Neuronal stem cell (in vitro differentiated cells): ENCODE results near the gene STXBP6.

Experiments used
- DNase-seq: peaks from one replicate; pipeline ENCODE4 v3.0.0-alpha.2; 2013; ENCODE audit warnings: low spot score
- H2AFZ ChIP-seq: one replicate; pipeline ENCODE4 v1.6.1; 2013; ENCODE audit warnings: mild to moderate bottlenecking, low read length, inconsistent platforms
- H2AK5ac ChIP-seq: 2 replicates; pipeline ENCODE4 v1.6.1; 2013; ENCODE audit warnings: low read depth, mild to moderate bottlenecking, inconsistent platforms, low read length, moderate library complexity, mixed read lengths
- H2BK120ac ChIP-seq: 2 replicates; pipeline ENCODE4 v1.6.1; 2013; ENCODE audit warnings: low read depth, mild to moderate bottlenecking, inconsistent platforms, low read length, moderate library complexity, mixed read lengths
- H2BK12ac ChIP-seq: one replicate; pipeline ENCODE4 v1.6.1; 2013; ENCODE audit warnings: low read length, inconsistent platforms
- H2BK15ac ChIP-seq: 2 replicates; pipeline ENCODE4 v1.6.1; 2013; ENCODE audit warnings: mild to moderate bottlenecking, low read length, inconsistent platforms, mixed read lengths
- H2BK5ac ChIP-seq: one replicate; pipeline ENCODE4 v1.6.1; 2013; ENCODE audit warnings: inconsistent platforms, mild to moderate bottlenecking, low read length, moderate library complexity
- H3K14ac ChIP-seq: one replicate; pipeline ENCODE4 v1.6.1; 2013; ENCODE audit warnings: low read length, inconsistent platforms
- H3K18ac ChIP-seq: 2 replicates; pipeline ENCODE4 v1.6.1; 2013; ENCODE audit warnings: low read length, inconsistent platforms
- H3K23ac ChIP-seq: 2 replicates; pipeline ENCODE4 v1.6.1; 2013; ENCODE audit warnings: low read depth, mild to moderate bottlenecking, mixed read lengths, low read length, inconsistent platforms; ENCODE audit not compliant: poor library complexity
- H3K27ac ChIP-seq: replicated peaks from 3 replicates; pipeline ENCODE4 v1.5.1; 2013; ENCODE audit warnings: low read length, inconsistent platforms
- H3K27me3 ChIP-seq, 3 experiments: 2 replicates each; pipeline ENCODE4 v1.6.1; 2013; ENCODE audit warnings: low read length in 3 of 3, mild to moderate bottlenecking in 2 of 3, inconsistent platforms in 1 of 3, low read depth in 1 of 3, mixed read lengths in 1 of 3, moderate library complexity in 1 of 3; ENCODE audit not compliant: control insufficient read depth in 3 of 3, insufficient read depth in 3 of 3
- H3K36me3 ChIP-seq, 2 donors: replicated peaks in 1 of 2; 2 replicates each; pipeline ENCODE4 v1.6.1; 2013; ENCODE audit warnings: low read length in 2 of 2; ENCODE audit not compliant: control insufficient read depth in 2 of 2, insufficient read depth in 2 of 2
- H3K4ac ChIP-seq: 2 replicates; pipeline ENCODE4 v1.6.1; 2013; ENCODE audit warnings: inconsistent platforms, mild to moderate bottlenecking, low read length, moderate library complexity
- H3K4me1 ChIP-seq, 2 donors: 1 replicate in 1 of 2; 2 replicates in 1 of 2; pipeline ENCODE4 v1.6.1; 2013; ENCODE audit warnings: low read length in 2 of 2, low read depth in 1 of 2; ENCODE audit not compliant: control insufficient read depth in 2 of 2, insufficient read depth in 1 of 2
- H3K4me2 ChIP-seq: one replicate; pipeline ENCODE4 v1.6.1; 2013; ENCODE audit warnings: mild to moderate bottlenecking, low read length, inconsistent platforms; ENCODE audit not compliant: insufficient read depth, poor library complexity, severe bottlenecking
- H3K4me3 ChIP-seq, 2 donors: 2 replicates each; pipeline ENCODE4 v1.5.1; 2013; ENCODE audit warnings: low read length in 2 of 2, mild to moderate bottlenecking in 2 of 2, inconsistent platforms in 1 of 2, moderate library complexity in 1 of 2
- H3K79me1 ChIP-seq: one replicate; pipeline ENCODE4 v1.6.1; 2013; ENCODE audit warnings: low read depth, mild to moderate bottlenecking, inconsistent platforms, low read length, moderate library complexity
- H3K9ac ChIP-seq: one replicate; pipeline ENCODE4 v1.6.1; 2013; ENCODE audit warnings: mild to moderate bottlenecking, low read depth, low read length, inconsistent platforms; ENCODE audit not compliant: poor library complexity
- H3K9me3 ChIP-seq, 2 donors: replicated peaks in 1 of 2; 2 replicates each; pipeline versions ENCODE3 to v1.6.1; 2013; ENCODE audit warnings: low read length in 2 of 2, mild to moderate bottlenecking in 2 of 2, inconsistent platforms in 1 of 2, low read depth in 1 of 2, mixed read lengths in 1 of 2, moderate library complexity in 1 of 2; ENCODE audit not compliant: control insufficient read depth in 2 of 2, insufficient read depth in 1 of 2
- H4K8ac ChIP-seq: one replicate; pipeline ENCODE4 v1.6.1; 2013; ENCODE audit warnings: low read depth, mild to moderate bottlenecking, inconsistent platforms, low read length, moderate library complexity
- H4K91ac ChIP-seq: one replicate; pipeline ENCODE4 v1.6.1; 2013; ENCODE audit warnings: low read length, low read depth, mild to moderate bottlenecking, inconsistent platforms; ENCODE audit not compliant: poor library complexity
- WGBS, 2 donors: extraction: QIAGEN DNeasy Blood & Tissue Kit; methylation state at CpG; one replicate each; pipeline ENCODE4 v1.1.7; 2013; ENCODE audit warnings: missing lambda C conversion rate in 2 of 2, mixed read lengths in 1 of 2; ENCODE audit not compliant: insufficient read length in 2 of 2, insufficient replicate concordance in 1 of 2; ENCODE audit errors: extremely low coverage in 2 of 2; 5-methylcytosine and 5-hydroxymethylcytosine counted together

STXBP6 gene

GRCh38 chr14:25004389-25004809 is 45.5 kb downstream of the STXBP6 start:
- H3K9me3 ChIP-seq, result peaks cover 0 to 2% of the 10 kb centered on the region in 2 donors
- no peak overlapping the region for H4K91ac ChIP-seq
- no peak overlapping the region for H3K4me3 ChIP-seq
- no peak overlapping the region for H2BK120ac ChIP-seq
- no peak overlapping the region for H2AK5ac ChIP-seq
- H2BK12ac ChIP-seq, result no peak overlapping the region
- peaks cover 6 to 17% of the 10 kb centered on the region in 2 donors for H3K4me1 ChIP-seq
- no peaks in the 10 kb centered on the region for H3K36me3 ChIP-seq
- no peak overlapping the region for H3K9ac ChIP-seq
- no peak overlapping the region for H2BK15ac ChIP-seq
- no peak overlapping the region for H3K27ac ChIP-seq
- H3K27me3 ChIP-seq, result no peaks in the 10 kb centered on the region
- no peak overlapping the region for H3K4me2 ChIP-seq
- no peaks in the 10 kb centered on the region for H3K79me1 ChIP-seq
- H3K14ac ChIP-seq, result no peak overlapping the region
- no peak overlapping the region for H4K8ac ChIP-seq
- no peak overlapping the region for H3K18ac ChIP-seq
- H3K4ac ChIP-seq, result no peak overlapping the region
- no peak overlapping the region for H2AFZ ChIP-seq
- no peak overlapping the region for H2BK5ac ChIP-seq
- no peak for DNase-seq
- no CpG with 5 or more reads among the region's 1 CpG for WGBS, 2 donors
- no peak overlapping the region for H3K23ac ChIP-seq

- Histone ChIP-seq H3K4me1 (peaks cover 5 to 14% of the 10 kb centered on the region in 2 donors), H2BK5ac (no peak overlapping the region), H4K91ac (no peak overlapping the region), H4K8ac (no peak overlapping the region), H2BK120ac (no peak overlapping the region), H3K27me3 (no peaks in the 10 kb centered on the region), H3K27ac (no peak overlapping the region), H3K23ac (no peak overlapping the region), H3K9me3 (peaks cover 0 to 2% of the 10 kb centered on the region in 2 donors), H3K79me1 (no peaks in the 10 kb centered on the region), H2AK5ac (no peak overlapping the region), H2BK12ac (no peak overlapping the region), H3K4ac (no peak overlapping the region), H3K14ac (no peak overlapping the region), H3K18ac (no peak overlapping the region), H3K4me3 (no peak overlapping the region), H3K36me3 (no peaks in the 10 kb centered on the region), H3K9ac (no peak overlapping the region), H2BK15ac (no peak overlapping the region), H3K4me2 (no peak overlapping the region), H2AFZ (no peak overlapping the region)
- WGBS, 2 donors, result no CpG with 5 or more reads among the region's 1 CpG
- no peak for DNase-seq
Observed at GRCh38 chr14:25003537-25003936, 46.4 kb downstream of the STXBP6 start.

GRCh38 chr14:25001601-25002000 is 48.3 kb downstream of the STXBP6 start:
- no peak overlapping the region for H3K4me2 ChIP-seq
- H3K27me3 ChIP-seq, result no peaks in the 10 kb centered on the region
- H3K4me3 ChIP-seq, result no peak overlapping the region
- no peak overlapping the region for H4K91ac ChIP-seq
- H3K23ac ChIP-seq, result no peak overlapping the region
- no peak overlapping the region for H4K8ac ChIP-seq
- H3K18ac ChIP-seq, result no peak overlapping the region
- H3K36me3 ChIP-seq, result no peaks in the 10 kb centered on the region
- no peak overlapping the region for H2BK15ac ChIP-seq
- no peak overlapping the region for H3K27ac ChIP-seq
- peaks cover 5 to 14% of the 10 kb centered on the region in 2 donors for H3K4me1 ChIP-seq
- no peak overlapping the region for H2BK120ac ChIP-seq
- no peak overlapping the region for H2AK5ac ChIP-seq
- H2BK5ac ChIP-seq, result no peak overlapping the region
- H3K14ac ChIP-seq, result no peak overlapping the region
- peaks cover 0 to 2% of the 10 kb centered on the region in 2 donors for H3K9me3 ChIP-seq
- no CpG with 5 or more reads among the region's 2 CpGs for WGBS, 2 donors
- H3K79me1 ChIP-seq, result no peaks in the 10 kb centered on the region
- no peak overlapping the region for H2BK12ac ChIP-seq
- no peak for DNase-seq
- no peak overlapping the region for H3K9ac ChIP-seq
- H2AFZ ChIP-seq, result no peak overlapping the region
- no peak overlapping the region for H3K4ac ChIP-seq

GRCh38 chr14:25001156-25001555 is 48.8 kb downstream of the STXBP6 start:
- Histone ChIP-seq H4K91ac (no peak overlapping the region), H3K4me2 (no peak overlapping the region), H2BK120ac (no peak overlapping the region), H3K9me3 (peaks cover 0 to 2% of the 10 kb centered on the region in 2 donors), H2AK5ac (no peak overlapping the region), H4K8ac (no peak overlapping the region), H3K18ac (no peak overlapping the region), H3K14ac (no peak overlapping the region), H3K4me1 (peaks cover 5 to 14% of the 10 kb centered on the region in 2 donors), H3K27me3 (no peaks in the 10 kb centered on the region), H3K4me3 (no peak overlapping the region), H2BK15ac (no peak overlapping the region), H2BK12ac (no peak overlapping the region), H3K36me3 (no peaks in the 10 kb centered on the region), H2AFZ (no peak overlapping the region), H3K4ac (no peak overlapping the region), H2BK5ac (no peak overlapping the region), H3K23ac (no peak overlapping the region), H3K27ac (no peak overlapping the region), H3K79me1 (no peaks in the 10 kb centered on the region), H3K9ac (no peak overlapping the region)
- no peak for DNase-seq
- WGBS, 2 donors, result no CpG with 5 or more reads among the region's 1 CpG
